Calu3 (cell line): ENCODE data around the gene SLC44A5. TPM values are rescaled to one million over a fixed set of nuclear protein-coding genes. Genes with fewer than 3 reads are reported as not detected.

Experiments
- BruUV-seq: library from RNA; stranded (reverse); fragments of 400-500 nt; replicated peaks from 2 replicates; lab custom pipeline; 2021; lab: Mats Ljungman, UMichigan
- CTCF ChIA-PET: fragments of 300-600 bp; sonication (Branson Sonifier 250); formaldehyde crosslinking; loops from one replicate; lab custom pipeline; 2022; ENCODE audit warnings: antibody characterized with exemption; lab: Charles Lee
- DNase-seq: peaks from one replicate; pipeline ENCODE4 v3.0.0; 2022
- H3K27ac Mint-ChIP-seq: one replicate; pipeline ENCODE4 v1.8.0; 2022; ENCODE audit warnings: mixed read lengths; ENCODE audit not compliant: unreplicated experiment
- H3K27me3 Mint-ChIP-seq: one replicate; pipeline ENCODE4 v1.8.0; 2022; ENCODE audit warnings: mixed read lengths; ENCODE audit not compliant: unreplicated experiment
- H3K36me3 Mint-ChIP-seq: one replicate; pipeline ENCODE4 v1.8.0; 2022; ENCODE audit warnings: mild to moderate bottlenecking, moderate library complexity, mixed read lengths; ENCODE audit not compliant: insufficient read depth, unreplicated experiment
- H3K4me1 Mint-ChIP-seq: one replicate; pipeline ENCODE4 v1.8.0; 2022; ENCODE audit warnings: mild to moderate bottlenecking, low read depth, mixed read lengths; ENCODE audit not compliant: unreplicated experiment
- H3K4me3 Mint-ChIP-seq: one replicate; pipeline ENCODE4 v1.8.0; 2022; ENCODE audit warnings: mild to moderate bottlenecking, low read depth, moderate library complexity, mixed read lengths; ENCODE audit not compliant: unreplicated experiment
- H3K9me3 Mint-ChIP-seq: one replicate; pipeline ENCODE4 v1.8.0; 2022; ENCODE audit warnings: low read depth, mixed read lengths; ENCODE audit not compliant: unreplicated experiment
- CTCF ChIP-seq: fragments of 200-600 bp; IDR thresholded peaks from one replicate; pipeline ENCODE4 v1.8.0; 2022; ENCODE audit warnings: antibody characterized with exemption; ENCODE audit not compliant: unreplicated experiment
- intact Hi-C: fragments of 100-400 bp; cut with micrococcal nuclease; formaldehyde crosslinking; loops from one replicate; pipeline ENCODE4 v1.10.0; 2022; ENCODE audit not compliant: unreplicated experiment
- total RNA-seq: library from RNA; stranded (reverse); gene quantifications from 2 replicates; pipeline ENCODE4 v1.2.3, GENCODE V29; 2022

The SLC44A5 gene
- total RNA-seq, 1 experiment from 2014 or later, result 5.8 TPM

- Mint-ChIP-seq H3K9me3 (no peaks in the 10 kb centered on the region), H3K4me3 (no peak overlapping the region), H3K27me3 (no peaks in the 10 kb centered on the region), H3K4me1 (no peaks in the 10 kb centered on the region), H3K27ac (no peak overlapping the region), H3K36me3 (no peaks in the 10 kb centered on the region)
- intact Hi-C loops, result no loop called here
- TF ChIP-seq CTCF, result no peak
- no TSS peak for BruUV-seq
- DNase-seq, result no peak
- CTCF ChIA-PET, result no interaction called here
These were observed 440.9 kb downstream of the SLC44A5 start for GRCh38 chr1:75170011-75170410.

DNA sequence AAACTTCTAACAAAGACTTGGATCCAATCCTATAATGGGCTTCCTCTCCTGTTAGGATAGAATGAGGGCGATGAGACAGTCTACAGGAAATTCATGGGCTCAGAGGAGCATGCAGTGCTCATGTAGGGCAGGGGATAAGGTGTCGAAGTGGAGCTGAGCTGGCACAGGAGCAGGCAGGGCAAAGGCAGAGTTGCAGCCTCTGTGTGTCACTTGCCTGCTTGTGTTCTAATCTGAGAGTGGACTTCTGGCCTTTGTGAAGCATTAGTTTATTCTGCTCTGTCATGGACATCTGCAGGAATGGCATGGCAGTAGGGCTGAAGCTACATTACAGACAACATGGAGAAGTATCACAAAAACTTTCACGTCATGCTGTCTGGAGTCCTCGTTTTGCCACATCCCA, 444.1 kb downstream of the SLC44A5 start:
- H3K27me3 Mint-ChIP-seq, result no peaks in the 10 kb centered on the region
- no peak for TF ChIP-seq CTCF
- H3K9me3 Mint-ChIP-seq, result no peaks in the 10 kb centered on the region
- no peak overlapping the region for H3K27ac Mint-ChIP-seq
- BruUV-seq, result no TSS peak
- intact Hi-C loops, result no loop called here
- H3K36me3 Mint-ChIP-seq, result no peaks in the 10 kb centered on the region
- no peak overlapping the region for H3K4me3 Mint-ChIP-seq
- H3K4me1 Mint-ChIP-seq, result no peaks in the 10 kb centered on the region
- no peak for DNase-seq
- CTCF ChIA-PET, result interaction anchor here (0.6 kb wide), 1 partner anchor 416 kb away, joined by 4 read pairs; no protein-coding TSS in a partner anchor

GRCh38 chr1:75165264-75165663, 445.6 kb downstream of the SLC44A5 start:
- BruUV-seq, result no TSS peak
- Mint-ChIP-seq H3K27ac (no peak overlapping the region), H3K36me3 (no peaks in the 10 kb centered on the region), H3K9me3 (no peaks in the 10 kb centered on the region), H3K27me3 (no peaks in the 10 kb centered on the region), H3K4me3 (no peak overlapping the region), H3K4me1 (no peaks in the 10 kb centered on the region)
- no peak for DNase-seq
- no peak for TF ChIP-seq CTCF
- intact Hi-C loops, result no loop called here
- CTCF ChIA-PET, result no interaction called here

DNA sequence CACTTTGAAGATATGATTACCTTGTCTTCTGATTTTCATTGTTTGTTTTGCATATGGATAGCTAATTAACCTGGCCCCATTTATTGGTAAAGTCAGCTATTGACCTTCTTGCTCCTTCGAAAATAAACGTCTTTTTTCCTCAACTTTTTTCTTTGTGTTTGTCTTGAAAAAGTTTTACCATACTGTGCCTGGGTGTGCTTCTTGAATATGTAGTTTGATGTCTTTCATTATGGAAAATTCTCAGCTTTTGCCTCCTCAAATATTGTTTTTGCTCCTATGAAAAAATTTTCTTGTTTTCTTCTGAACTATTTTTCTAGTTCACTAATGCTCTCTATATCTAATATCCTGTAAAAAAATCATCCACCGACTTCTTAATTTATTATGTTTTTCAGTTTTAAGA, 451.8 kb downstream of the SLC44A5 start:
- H3K4me3 Mint-ChIP-seq, result no peak overlapping the region

More for the DNA sequence above, 451.8 kb downstream of the SLC44A5 start:
- no peaks in the 10 kb centered on the region for H3K27me3 Mint-ChIP-seq
- H3K9me3 Mint-ChIP-seq, result peaks cover 2% of the 10 kb centered on the region
- DNase-seq, result no peak
- H3K27ac Mint-ChIP-seq, result no peak overlapping the region
- H3K36me3 Mint-ChIP-seq, result no peaks in the 10 kb centered on the region
- H3K4me1 Mint-ChIP-seq, result no peaks in the 10 kb centered on the region
- no peak for TF ChIP-seq CTCF
- intact Hi-C loops, result no loop called here
- BruUV-seq, result no TSS peak
- CTCF ChIA-PET, result no interaction called here

Other genes starting within 250 kb of the SLC44A5 start
- gene ACADM, start 113.6 kb upstream of the SLC44A5 start, total RNA-seq, result 19.2 and 21.6 TPM in 2 replicates
- gene RABGGTB, start 175.1 kb upstream of the SLC44A5 start, total RNA-seq, result 98.8 and 105 TPM in 2 replicates
- 0.54 and 0.83 TPM in 2 replicates for gene MSH4, start 185.8 kb upstream of the SLC44A5 start, total RNA-seq